Loucy (cell line): ENCODE measurements around the gene ANO6.

Source experiments
- EZH2phosphoT487 ChIP-seq: fragments of 200-600 bp; IDR thresholded peaks from 2 replicates; pipeline ENCODE4 v1.6.1; 2018; ENCODE audit warnings: antibody characterized with exemption, mild to moderate bottlenecking, moderate library complexity, borderline replicate concordance
- TF ChIP-seq, protein P1 (sequence below): fragments of 200-600 bp; sonication (generic); conservative IDR thresholded peaks from 2 replicates; pipeline ENCODE4 v1.5.1; 2014; ENCODE audit warnings: mild to moderate bottlenecking, antibody characterized with exemption, low read length

DNA sequence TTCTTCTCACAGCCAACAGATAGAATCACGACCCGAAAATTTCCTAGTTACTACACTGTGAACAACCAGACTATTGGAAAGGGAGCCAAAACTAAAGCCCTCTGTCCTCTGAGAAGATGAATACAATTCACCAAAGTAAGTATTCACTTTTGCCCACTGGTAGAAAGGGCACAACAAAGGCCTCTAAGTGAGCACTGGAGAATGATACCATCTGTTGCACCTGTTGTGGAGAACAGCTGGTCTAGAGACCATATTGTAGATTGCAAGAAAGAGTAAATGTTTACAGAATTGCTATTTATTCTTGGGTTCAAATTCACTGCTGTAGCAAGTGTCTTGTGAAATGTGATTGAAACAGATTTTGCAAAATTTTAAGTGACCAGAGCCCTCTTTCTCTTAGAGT is 46.9 kb upstream of the ANO6 start:
- TF ChIP-seq, protein P1, sequence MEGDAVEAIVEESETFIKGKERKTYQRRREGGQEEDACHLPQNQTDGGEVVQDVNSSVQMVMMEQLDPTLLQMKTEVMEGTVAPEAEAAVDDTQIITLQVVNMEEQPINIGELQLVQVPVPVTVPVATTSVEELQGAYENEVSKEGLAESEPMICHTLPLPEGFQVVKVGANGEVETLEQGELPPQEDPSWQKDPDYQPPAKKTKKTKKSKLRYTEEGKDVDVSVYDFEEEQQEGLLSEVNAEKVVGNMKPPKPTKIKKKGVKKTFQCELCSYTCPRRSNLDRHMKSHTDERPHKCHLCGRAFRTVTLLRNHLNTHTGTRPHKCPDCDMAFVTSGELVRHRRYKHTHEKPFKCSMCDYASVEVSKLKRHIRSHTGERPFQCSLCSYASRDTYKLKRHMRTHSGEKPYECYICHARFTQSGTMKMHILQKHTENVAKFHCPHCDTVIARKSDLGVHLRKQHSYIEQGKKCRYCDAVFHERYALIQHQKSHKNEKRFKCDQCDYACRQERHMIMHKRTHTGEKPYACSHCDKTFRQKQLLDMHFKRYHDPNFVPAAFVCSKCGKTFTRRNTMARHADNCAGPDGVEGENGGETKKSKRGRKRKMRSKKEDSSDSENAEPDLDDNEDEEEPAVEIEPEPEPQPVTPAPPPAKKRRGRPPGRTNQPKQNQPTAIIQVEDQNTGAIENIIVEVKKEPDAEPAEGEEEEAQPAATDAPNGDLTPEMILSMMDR = no peak
- no peak for TF ChIP-seq EZH2phosphoT487
